ENCODE results near the gene PSAPL1.

DNA sequence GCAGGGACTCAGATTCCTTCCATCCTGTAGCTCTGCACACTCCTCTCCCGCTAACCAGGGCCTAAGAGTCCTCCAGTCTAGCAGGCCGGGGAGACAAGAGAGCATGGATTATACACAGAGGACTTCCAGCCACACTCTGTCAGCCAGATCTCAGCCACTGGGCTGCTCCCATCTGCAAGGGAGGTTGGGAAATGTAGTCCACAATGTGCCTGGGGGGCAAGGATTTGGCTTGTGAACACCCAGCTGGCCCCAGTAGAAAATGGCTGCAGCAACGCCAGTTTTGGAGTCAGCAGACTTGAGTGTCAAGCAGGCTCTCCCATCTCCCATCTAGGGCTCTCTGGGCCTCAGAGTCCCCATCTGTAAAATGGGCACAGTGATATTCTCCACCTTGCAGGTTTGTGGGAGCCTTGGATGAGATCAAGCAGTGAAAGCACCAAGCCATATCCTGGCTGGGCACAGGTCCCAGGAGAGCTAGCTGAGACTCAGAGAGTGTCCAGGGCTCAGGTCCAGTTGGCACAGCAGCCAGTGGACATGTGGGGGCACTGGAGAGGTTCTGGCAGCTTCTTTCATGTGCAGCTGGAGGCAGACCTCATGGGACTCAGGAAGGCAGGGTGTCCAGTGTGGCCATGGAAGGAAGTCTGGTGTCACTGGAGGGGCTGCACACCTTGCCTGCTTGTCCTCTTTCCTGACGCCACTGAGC lies 14.6 kb downstream of the PSAPL1 start:
- TF ChIP-seq, protein P1, sequence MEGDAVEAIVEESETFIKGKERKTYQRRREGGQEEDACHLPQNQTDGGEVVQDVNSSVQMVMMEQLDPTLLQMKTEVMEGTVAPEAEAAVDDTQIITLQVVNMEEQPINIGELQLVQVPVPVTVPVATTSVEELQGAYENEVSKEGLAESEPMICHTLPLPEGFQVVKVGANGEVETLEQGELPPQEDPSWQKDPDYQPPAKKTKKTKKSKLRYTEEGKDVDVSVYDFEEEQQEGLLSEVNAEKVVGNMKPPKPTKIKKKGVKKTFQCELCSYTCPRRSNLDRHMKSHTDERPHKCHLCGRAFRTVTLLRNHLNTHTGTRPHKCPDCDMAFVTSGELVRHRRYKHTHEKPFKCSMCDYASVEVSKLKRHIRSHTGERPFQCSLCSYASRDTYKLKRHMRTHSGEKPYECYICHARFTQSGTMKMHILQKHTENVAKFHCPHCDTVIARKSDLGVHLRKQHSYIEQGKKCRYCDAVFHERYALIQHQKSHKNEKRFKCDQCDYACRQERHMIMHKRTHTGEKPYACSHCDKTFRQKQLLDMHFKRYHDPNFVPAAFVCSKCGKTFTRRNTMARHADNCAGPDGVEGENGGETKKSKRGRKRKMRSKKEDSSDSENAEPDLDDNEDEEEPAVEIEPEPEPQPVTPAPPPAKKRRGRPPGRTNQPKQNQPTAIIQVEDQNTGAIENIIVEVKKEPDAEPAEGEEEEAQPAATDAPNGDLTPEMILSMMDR (IDR thresholded peaks at IDR 0.05; ENCODE audit: poor library complexity, severe bottlenecking) = no peak
- TF ChIP-seq RAD21 (conservative IDR thresholded peaks at IDR 0.05) = no peak
- TF ChIP-seq EZH2 (IDR thresholded peaks at IDR 0.05; ENCODE audit: borderline replicate concordance, insufficient read depth, low read length, poor library complexity, severe bottlenecking) = no peak
- TF ChIP-seq POLR2AphosphoS5 (IDR thresholded peaks at IDR 0.05) = no peak
- TF ChIP-seq EP300 (conservative IDR thresholded peaks at IDR 0.05; ENCODE audit: poor library complexity, severe bottlenecking) = no peak
